ENCODE results near the gene STX19.

GRCh38 chr3:94004301-94004910 lies 24.0 kb downstream of the STX19 start:
- peak; percentile 90 for TF ChIP-seq CTCF (IDR thresholded peaks at IDR 0.05; ENCODE audit: low read length)
- TF ChIP-seq EZH2 (IDR thresholded peaks at IDR 0.05; ENCODE audit: borderline replicate concordance, low read length), result no peak
